ENCODE results near the gene ZNF740. TPM values are rescaled to one million over a fixed set of nuclear protein-coding genes. Genes with fewer than 3 reads are reported as not detected.
A peak's percentile ranks its signal among the peaks of the same experiment; 100 is the strongest.

ZNF740 gene, protein sequence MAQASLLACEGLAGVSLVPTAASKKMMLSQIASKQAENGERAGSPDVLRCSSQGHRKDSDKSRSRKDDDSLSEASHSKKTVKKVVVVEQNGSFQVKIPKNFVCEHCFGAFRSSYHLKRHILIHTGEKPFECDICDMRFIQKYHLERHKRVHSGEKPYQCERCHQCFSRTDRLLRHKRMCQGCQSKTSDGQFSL
- total RNA-seq (2022) (35.8 and 43.0 TPM in 2 replicates), Bru-seq, nascent RNA (percentile 80 among the genes with signal in this experiment), BruChase-seq, experiment 1, labeled RNA remaining after a 2-hour chase (percentile 88 among the genes with signal in this experiment), BruChase-seq, experiment 2, labeled RNA remaining after a 6-hour chase (percentile 72 among the genes with signal in this experiment)
- long read RNA-seq, full-length matches to known transcripts: 3 of 8 reads
- long read RNA-seq, partial matches to known transcripts: 2 of 8 reads
- long read RNA-seq, other reads (novel, unspliced or antisense): 3 of 8 reads

DNA sequence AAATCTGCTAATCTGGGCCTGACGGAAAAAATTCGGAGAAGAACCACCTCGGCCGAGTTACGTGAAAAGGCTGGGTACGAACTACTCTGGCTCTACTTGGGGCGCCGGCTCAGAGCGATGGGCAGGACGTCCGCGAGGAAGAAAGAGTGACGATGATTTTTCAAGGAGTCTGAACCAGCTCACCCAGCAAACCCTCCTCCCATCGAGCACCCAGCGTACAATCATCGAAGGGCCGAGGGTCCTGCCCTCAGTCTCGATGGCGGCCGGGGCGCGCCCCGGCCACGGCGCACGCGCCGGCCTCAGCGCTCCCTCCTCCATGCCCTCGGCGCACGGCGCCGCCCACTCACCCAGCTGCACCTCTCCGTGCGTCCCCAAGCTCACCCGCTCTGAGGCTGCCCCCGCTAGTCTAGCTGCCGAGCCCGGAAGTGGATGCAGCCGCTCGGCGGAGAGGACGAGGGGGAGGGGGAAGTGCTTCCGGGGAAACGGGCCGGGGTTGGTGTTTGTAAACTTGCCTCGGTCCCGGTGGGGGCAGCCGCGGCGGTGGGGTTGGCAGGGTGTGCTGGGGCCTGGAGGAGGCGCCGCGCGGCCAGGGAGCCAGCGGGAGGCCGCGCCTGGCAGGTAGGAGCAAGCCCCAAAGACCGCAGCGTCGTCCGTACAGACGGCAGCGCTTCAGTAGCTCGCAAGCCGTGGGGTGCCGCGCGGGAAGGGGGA, at the start of gene ZNF740, which contains the start of gene CSAD:
Gene ZNF740, plus strand, starts transcription at position 503 of the 711 bp plus-strand sequence. CDS start 1,262 bp downstream, outside the sequence.
Gene CSAD, minus strand, starts transcription at position 706 of the 711 bp plus-strand sequence. CDS start 7,455 bp downstream, outside the sequence.
- peak within 1 kb of the TSS; percentile 85 for H3K27ac Mint-ChIP-seq (ENCODE audit: unreplicated experiment)
- intact Hi-C loops (cut with micrococcal nuclease; ENCODE audit: unreplicated experiment): no loop called here
- no peaks in the 10 kb centered on the region for H3K9me3 Mint-ChIP-seq (ENCODE audit: unreplicated experiment)
- H3K36me3 Mint-ChIP-seq (ENCODE audit: insufficient read depth, unreplicated experiment): peaks cover 34% of the 10 kb centered on the region
- no peaks in the 10 kb centered on the region for H3K27me3 Mint-ChIP-seq (ENCODE audit: insufficient read depth, unreplicated experiment)
- Histone ChIP-seq H3K27me3 (replicated peaks; ENCODE audit: control insufficient read depth, insufficient read depth, low read length) (no peaks in the 10 kb centered on the region), H3K36me3 (ENCODE audit: control insufficient read depth, insufficient read depth, low read length) (peaks cover 9% of the 10 kb centered on the region), H3K4me1 (peaks cover 21% of the 10 kb centered on the region), H3K9me3 (no peaks in the 10 kb centered on the region), H3K4me3 (ENCODE audit: low read depth, low read length) (peak within 1 kb of the TSS; percentile 71)
- ChIA-PET POLR2A (interaction anchor here (0.5 to 2.0 kb wide), 19 partner anchors 8 to 1219 kb away, joined by 3 to 14 read pairs (median 5); partner anchors contain the start of genes AAAS, EIF4B, ESPL1 and NR4A1), CTCF (interaction anchor here (0.6 to 2.0 kb wide), 12 partner anchors 20 to 174 kb away, joined by 3 to 17 read pairs (median 4); partner anchors contain the start of genes AAAS, EIF4B and SPRYD3)
- TF ChIP-seq, protein P1, sequence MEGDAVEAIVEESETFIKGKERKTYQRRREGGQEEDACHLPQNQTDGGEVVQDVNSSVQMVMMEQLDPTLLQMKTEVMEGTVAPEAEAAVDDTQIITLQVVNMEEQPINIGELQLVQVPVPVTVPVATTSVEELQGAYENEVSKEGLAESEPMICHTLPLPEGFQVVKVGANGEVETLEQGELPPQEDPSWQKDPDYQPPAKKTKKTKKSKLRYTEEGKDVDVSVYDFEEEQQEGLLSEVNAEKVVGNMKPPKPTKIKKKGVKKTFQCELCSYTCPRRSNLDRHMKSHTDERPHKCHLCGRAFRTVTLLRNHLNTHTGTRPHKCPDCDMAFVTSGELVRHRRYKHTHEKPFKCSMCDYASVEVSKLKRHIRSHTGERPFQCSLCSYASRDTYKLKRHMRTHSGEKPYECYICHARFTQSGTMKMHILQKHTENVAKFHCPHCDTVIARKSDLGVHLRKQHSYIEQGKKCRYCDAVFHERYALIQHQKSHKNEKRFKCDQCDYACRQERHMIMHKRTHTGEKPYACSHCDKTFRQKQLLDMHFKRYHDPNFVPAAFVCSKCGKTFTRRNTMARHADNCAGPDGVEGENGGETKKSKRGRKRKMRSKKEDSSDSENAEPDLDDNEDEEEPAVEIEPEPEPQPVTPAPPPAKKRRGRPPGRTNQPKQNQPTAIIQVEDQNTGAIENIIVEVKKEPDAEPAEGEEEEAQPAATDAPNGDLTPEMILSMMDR (IDR thresholded peaks at IDR 0.05; ENCODE audit: insufficient read depth in 1 of 2, low read depth in 1 of 2, low read length in 1 of 2, severe bottlenecking in 1 of 2, unreplicated experiment in 1 of 2): no peak
- DNase-seq: peak; percentile 98
- H3K4me3 Mint-ChIP-seq (ENCODE audit: unreplicated experiment): peak within 1 kb of the TSS; percentile 83
- H3K4me1 Mint-ChIP-seq (ENCODE audit: low read depth, unreplicated experiment): peaks cover 23% of the 10 kb centered on the region
- BruUV-seq (replicated peaks): no TSS peak

DNA sequence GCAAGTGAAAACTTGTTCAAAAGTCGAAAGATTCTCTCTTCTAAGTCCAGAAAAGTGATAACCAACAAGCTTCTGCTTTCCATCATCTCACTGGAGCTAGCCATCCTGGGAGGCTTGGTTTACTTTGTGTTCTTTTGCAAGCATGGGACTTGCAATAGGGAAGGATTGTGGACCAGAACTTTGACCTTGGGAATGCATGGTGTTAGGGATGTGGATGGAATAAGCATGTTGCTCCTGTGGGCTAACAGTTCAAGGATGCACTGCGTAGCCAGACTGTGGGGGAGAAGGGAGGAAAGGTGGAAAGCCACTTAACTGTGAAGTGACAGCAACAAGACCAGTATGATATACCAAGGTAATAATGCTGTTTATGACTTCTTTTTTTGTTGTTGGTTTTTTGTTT, 48.7 kb upstream of the ZNF740 start:
- no peaks in the 10 kb centered on the region for H3K9me3 Mint-ChIP-seq (ENCODE audit: unreplicated experiment)
- Histone ChIP-seq H3K9me3 (no peaks in the 10 kb centered on the region), H3K4me3 (ENCODE audit: low read depth, low read length) (no peak overlapping the region), H3K36me3 (ENCODE audit: control insufficient read depth, insufficient read depth, low read length) (no peaks in the 10 kb centered on the region), H3K4me1 (no peaks in the 10 kb centered on the region), H3K27me3 (replicated peaks; ENCODE audit: control insufficient read depth, insufficient read depth, low read length) (no peaks in the 10 kb centered on the region)
- DNase-seq: no peak
- no peak overlapping the region for H3K4me3 Mint-ChIP-seq (ENCODE audit: unreplicated experiment)
- ChIA-PET POLR2A (no interaction called here), CTCF (no interaction called here)
- TF ChIP-seq, protein P1 (IDR thresholded peaks at IDR 0.05; ENCODE audit: insufficient read depth in 1 of 2, low read depth in 1 of 2, low read length in 1 of 2, severe bottlenecking in 1 of 2, unreplicated experiment in 1 of 2): no peak
- H3K4me1 Mint-ChIP-seq (ENCODE audit: low read depth, unreplicated experiment): peaks cover 5% of the 10 kb centered on the region
- no peak overlapping the region for H3K27ac Mint-ChIP-seq (ENCODE audit: unreplicated experiment)
- BruUV-seq (replicated peaks): no TSS peak
- H3K36me3 Mint-ChIP-seq (ENCODE audit: insufficient read depth, unreplicated experiment): no peaks in the 10 kb centered on the region
- H3K27me3 Mint-ChIP-seq (ENCODE audit: insufficient read depth, unreplicated experiment): peaks cover 5% of the 10 kb centered on the region
- intact Hi-C loops (cut with micrococcal nuclease; ENCODE audit: unreplicated experiment): no loop called here

DNA sequence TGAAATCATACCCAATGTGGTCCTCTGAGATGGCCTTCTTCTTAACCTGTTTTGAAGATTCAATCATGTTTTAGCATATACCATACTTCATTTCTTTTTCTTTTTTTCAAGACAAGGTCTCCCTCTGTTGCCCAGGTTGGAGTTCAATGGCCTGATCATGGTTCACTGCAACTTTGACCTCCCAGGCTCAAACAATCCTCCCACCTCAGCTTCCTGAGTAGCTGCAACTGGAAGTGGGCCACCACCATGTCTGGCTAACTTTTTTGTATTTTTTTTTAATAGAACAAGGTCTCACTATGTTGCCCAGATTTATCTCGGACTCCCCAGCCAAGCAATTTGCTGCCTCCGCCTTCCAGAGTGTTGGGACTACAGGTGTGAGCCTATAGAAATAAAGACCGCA, 46.8 kb upstream of the ZNF740 start:
- TF ChIP-seq, protein P1 (IDR thresholded peaks at IDR 0.05; ENCODE audit: insufficient read depth in 1 of 2, low read depth in 1 of 2, low read length in 1 of 2, severe bottlenecking in 1 of 2, unreplicated experiment in 1 of 2): no peak
- H3K9me3 ChIP-seq: 0 out of 2 replicates have a peak, but pooled peaks cover 3% of the 10 kb centered on the region
- CTCF ChIA-PET: no interaction called here
- H3K4me3 Mint-ChIP-seq (ENCODE audit: unreplicated experiment): no peak overlapping the region
- no peaks in the 10 kb centered on the region for H3K4me1 ChIP-seq
- no peak for DNase-seq
- H3K4me1 Mint-ChIP-seq (ENCODE audit: low read depth, unreplicated experiment): no peaks in the 10 kb centered on the region
- H3K4me3 ChIP-seq (ENCODE audit: low read depth, low read length): no peak overlapping the region
- no peaks in the 10 kb centered on the region for H3K36me3 ChIP-seq (ENCODE audit: control insufficient read depth, insufficient read depth, low read length)
- H3K27me3 Mint-ChIP-seq (ENCODE audit: insufficient read depth, unreplicated experiment): no peaks in the 10 kb centered on the region
- POLR2A ChIA-PET: no interaction called here
- intact Hi-C loops (cut with micrococcal nuclease; ENCODE audit: unreplicated experiment): no loop called here
- BruUV-seq (replicated peaks): no TSS peak
- no peaks in the 10 kb centered on the region for H3K27me3 ChIP-seq (replicated peaks; ENCODE audit: control insufficient read depth, insufficient read depth, low read length)
- H3K36me3 Mint-ChIP-seq (ENCODE audit: insufficient read depth, unreplicated experiment): no peaks in the 10 kb centered on the region
- peaks cover 14% of the 10 kb centered on the region for H3K9me3 Mint-ChIP-seq (ENCODE audit: unreplicated experiment)
- no peak overlapping the region for H3K27ac Mint-ChIP-seq (ENCODE audit: unreplicated experiment)
